A204.1 (cell line): ENCODE measurements around the gene MAGI2.

Source experiments
- FAIRE-seq: peaks from 2 replicates; lab custom pipeline; 2012; peaks lifted over from hg19 to GRCh38; lab: Jason Lieb, UNC

Gene MAGI2

DNA sequence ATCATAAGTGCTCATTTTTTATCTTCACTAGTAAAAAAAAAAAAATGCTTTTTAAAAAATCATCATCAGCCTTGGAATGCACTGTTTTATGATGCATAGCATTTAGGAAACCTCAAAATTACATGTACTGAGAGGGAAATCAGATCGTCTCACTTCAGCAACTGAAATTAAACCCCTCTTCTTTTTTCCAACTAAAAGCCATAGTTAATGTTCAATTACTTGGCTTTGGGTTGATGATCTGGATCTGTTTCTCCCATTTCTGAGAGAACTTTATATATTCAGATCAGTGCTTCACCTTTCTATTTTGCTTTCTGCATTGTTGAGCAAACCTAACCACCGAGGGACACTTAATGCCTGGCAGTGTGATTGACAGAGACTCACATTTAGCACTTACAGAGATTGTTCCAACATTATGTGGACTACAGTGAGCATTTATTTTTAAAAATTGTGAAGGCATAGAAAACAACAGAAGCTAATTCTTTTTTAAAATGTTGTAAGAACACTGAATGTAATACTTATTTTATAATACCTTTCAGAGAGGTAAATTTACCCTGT is 976.5 kb downstream of the MAGI2 start:
- FAIRE-seq, result no peak

DNA sequence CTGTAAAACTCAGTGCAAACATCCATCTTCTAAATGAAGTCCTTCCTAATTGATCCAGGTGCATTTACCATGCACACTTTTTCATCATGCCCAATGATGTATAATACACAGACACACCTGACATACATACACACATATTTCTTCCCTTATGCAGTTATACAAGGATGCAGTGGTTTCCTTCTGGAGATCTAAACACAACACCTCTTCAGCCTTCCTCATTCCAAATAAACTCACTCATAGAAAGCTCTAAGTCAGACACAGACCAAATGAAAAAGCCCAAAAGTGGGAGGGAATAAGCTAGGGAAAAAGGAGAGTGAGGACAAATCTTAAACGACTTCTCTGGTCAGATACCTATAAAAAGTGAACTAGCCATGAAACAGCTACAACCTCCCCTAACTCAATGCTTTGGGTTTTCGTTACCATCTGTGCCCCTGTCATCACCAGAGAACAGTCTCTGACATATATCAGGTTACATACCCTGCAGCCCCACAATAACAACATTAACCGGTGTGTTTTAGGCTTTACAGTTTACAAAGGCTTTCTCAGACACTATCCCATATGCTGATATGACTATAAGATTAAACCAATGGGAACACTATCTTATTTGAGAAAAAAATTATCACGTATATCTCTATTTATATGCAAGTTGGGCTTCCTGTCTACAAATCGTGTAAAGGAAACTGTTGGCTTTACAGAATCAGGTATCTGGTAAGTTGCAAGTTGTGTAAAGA is 979.7 kb downstream of the MAGI2 start:
- no peak for FAIRE-seq

DNA sequence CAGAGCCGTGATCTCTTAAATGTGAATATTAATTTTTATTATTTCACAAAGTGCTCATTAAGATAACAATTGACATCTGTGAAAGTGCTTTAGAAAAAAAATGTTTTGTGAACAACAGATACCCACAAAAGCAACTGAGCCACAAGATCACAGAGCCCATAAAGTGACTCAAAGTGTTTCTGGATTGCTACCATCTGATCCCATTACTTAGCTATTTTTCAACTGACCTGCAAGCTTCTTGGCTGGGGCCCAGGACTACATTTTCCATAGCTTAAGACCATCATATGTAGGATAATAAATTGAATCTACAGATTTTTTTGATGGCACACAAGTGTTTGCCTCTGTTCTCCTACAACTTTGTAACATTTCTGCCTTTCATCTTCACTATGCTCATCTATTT is 980.4 kb downstream of the MAGI2 start:
- no peak for FAIRE-seq

DNA sequence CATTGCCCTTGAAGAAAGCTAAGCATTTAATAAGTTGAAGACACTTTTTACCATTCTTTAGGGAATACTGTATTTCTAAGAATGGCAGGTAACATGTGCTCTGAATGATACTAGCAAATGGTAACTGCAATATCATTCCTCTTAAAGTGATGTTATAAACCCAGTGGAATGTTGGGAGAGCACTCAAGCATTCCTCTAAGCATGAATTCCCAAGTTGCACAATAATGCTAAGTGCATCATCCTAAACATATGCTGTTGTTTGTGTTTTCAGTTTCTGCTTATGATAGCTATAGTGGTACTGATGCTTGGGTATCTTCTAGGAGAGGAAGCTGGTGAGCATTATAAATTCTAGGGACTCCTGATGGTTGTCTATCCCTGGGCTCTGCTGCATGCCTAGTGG is 980.9 kb downstream of the MAGI2 start:
- FAIRE-seq, result no peak

DNA sequence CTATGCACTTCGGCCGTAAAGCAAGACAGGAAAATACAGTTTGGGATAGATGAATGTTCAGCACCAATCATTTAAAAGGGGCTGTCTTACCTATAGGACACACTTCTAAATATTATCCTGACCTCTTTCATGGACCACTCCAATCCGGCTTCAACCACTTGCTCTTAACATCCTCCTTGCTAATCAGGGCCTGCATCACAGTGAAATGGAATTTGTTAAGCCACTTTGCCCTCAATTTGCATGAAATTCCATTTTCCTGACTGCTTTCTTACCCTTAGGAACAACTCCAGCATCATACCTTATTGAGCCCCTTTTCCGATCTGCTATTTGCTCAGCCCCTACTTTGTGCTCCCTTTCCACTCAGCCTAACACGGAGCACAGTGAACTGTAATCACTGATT is 987.6 kb downstream of the MAGI2 start:
- no peak for FAIRE-seq

DNA sequence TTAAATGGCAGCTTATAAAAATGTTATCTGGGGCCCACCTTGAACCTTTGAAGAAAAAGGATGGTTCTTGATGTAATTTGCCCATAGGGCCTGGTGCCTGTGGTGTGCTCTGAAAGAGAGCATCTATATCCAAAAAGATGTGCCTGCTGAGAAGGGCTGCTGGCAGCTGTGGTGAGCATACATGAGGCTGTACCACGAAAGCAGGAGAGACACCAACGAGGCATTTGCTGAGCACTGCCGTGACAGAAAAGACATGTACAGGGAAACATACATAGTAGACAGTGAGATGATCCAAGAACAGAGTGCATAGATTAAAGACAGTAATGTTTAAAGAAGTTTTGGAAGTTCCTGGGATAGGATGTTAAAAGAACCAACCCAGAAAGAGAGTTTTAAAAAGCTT is 990.4 kb downstream of the MAGI2 start:
- no peak for FAIRE-seq

DNA sequence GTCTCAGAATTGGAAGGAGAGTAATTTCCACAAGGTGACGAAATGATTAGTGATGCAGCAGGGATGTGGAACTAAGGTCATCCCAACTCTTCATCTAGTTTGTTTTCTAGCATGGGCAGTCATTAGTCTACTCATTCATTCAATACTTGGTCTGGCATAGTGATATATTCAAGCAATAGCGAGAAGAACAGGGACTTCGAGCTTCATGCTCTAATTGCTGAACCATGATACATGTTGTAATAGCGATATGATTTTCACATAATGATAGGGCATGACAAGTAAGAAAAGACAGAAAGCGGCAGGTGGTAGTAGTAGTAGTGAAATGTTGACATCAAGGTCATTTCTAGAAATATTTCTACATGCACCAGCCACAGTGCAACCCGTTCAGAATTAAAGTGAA is 1002.8 kb downstream of the MAGI2 start:
- FAIRE-seq, result no peak

DNA sequence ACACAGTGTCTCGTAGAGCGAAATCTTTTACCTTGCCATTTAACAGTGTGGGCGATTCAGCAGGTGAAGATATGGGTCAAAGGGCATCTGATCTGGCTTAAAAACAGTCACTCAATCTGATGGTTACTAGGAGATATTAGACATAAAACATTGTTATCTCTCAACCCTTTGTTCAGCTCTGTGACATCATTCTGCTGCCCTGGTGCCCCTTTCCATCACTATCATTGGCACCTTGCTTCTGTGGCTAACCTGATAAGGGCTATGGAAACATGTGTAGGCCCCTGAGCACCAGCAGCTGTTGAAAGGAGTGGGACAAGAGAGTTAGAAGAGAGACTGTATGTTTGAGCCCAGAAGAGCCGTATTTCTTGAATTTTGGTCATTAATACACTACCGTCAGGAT is 1004.6 kb downstream of the MAGI2 start:
- no peak for FAIRE-seq

DNA sequence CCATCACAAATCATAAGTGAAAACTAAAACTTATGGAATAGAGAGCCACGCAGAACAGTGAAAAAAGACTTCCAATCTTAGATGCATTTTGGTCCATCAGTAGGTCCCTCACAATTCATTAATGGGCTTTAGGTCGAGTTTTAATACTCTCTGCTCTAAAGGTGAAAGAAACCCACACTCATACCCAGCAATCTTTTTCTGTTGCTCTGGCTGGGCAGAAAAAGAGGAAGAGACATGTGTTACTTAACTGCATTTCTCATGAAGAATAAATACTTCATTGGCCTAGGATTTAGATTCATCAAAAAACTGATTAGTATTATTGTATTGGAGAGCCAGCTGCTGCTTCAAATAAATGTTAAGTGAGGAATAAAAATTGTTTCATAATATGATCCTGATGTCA is 1009.2 kb downstream of the MAGI2 start:
- no peak for FAIRE-seq

DNA sequence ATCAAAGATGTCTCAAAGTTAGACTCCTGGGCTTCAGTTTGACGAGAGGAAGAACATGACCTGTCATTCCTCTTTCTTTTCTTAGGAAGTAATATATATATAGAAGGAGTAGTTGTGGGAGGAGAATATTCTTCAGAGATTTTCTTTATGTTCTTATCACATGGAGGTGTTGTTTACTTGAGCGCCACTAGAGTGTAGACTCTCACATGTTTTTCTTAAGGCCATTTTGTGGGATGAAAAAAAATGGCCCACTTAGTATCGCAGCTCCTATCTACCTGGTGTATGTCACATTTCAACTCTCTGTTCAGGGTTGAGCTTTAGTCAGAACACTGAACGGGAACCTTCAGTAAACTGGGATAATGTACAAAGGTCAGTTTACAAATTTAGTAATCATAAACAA is 1009.7 kb downstream of the MAGI2 start:
- FAIRE-seq, result no peak

DNA sequence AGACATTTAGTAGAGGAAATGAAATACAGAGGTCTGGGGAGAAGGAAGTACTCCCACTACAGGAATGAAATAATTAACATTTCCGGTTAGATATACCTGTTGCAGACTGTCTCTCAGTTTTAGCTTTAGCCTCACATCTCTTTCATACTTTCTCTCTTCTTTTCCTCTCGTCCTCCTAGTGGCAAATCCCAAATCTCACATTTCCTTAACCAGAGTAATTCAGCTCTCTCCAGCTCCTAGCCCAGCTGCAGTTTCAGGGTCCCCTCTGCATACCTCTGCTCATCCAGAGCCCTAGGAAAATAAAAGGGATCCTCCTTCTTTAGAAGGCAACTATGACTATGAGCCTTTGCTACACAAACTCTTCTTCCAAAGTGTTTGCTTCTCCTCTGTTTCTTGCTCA is 1011.7 kb downstream of the MAGI2 start:
- FAIRE-seq, result no peak

DNA sequence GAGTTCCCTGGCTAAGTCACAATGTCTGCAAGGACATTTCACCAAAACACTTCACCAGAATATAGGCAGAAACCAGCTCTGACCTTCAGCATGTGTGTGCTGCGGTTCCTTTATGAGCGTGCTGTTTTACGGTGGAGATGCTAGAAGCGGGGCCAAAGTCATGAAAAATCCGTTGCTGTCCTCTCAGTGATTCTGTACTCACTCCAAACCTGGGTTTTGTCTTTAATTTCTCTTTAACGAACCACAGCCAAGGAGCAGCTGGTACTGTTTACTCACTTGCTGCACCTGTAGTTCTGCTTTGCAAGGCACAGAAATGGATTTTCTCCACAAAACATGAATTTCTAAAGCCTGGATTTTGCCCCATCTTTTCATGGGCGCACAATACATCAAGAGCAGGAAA is 1015.0 kb downstream of the MAGI2 start:
- FAIRE-seq, result no peak

DNA sequence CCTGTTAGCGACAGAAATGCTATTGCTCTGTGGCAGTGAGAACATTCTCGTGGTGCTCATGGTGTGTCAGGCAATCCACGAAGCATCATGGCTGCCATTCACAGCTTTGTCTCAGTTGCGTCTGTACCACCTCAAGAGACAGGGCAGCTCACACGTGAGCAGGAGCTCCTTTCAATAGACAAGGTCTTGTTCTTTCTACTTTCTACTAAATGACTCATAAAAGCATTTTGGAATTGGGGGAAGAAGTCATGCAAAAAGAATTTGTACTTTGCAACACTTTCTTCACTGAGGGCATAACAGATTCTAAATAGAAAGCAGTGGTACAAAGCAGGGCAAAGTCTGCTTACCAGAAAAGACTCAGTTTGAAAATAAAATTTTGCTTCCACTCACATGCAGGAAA is 1016.3 kb downstream of the MAGI2 start:
- no peak for FAIRE-seq

DNA sequence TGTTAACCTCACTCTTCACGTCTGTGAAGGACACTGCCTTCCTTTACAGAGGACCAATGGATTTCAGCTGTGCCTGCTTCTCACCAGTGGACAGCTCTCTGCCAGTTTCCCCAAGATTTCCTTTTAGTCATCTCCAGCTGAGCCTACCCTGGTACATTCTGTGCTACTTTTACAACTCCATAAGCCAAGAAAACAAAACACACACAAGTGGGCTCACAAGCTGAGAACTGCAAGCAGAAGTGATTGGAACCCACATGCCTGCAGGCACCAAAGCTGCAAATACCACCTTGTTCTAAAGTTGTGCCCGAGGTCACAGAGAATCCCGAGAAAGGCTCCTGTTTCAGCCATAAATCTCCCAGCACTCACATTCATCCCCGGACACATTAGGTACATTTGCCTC is 1018.1 kb downstream of the MAGI2 start:
- no peak for FAIRE-seq

DNA sequence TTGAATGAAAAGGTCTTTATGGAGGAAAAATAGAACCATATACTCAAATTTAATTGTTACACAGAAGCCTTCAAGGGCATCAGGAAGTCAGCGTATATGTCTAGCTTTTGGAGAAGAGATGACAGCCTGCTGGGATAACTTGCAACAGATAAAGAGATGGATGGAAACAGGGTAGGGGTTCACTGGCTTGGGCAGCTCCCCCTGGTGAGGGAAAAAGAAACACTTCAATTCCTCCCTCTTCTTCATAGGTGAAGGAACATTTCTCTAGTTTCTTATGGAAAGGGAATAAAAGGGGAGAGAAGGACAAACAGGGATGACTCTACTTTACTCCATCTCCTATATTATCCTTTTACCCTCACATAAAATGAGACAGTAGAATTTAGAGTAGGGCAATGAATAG is 1019.2 kb downstream of the MAGI2 start:
- no peak for FAIRE-seq

DNA sequence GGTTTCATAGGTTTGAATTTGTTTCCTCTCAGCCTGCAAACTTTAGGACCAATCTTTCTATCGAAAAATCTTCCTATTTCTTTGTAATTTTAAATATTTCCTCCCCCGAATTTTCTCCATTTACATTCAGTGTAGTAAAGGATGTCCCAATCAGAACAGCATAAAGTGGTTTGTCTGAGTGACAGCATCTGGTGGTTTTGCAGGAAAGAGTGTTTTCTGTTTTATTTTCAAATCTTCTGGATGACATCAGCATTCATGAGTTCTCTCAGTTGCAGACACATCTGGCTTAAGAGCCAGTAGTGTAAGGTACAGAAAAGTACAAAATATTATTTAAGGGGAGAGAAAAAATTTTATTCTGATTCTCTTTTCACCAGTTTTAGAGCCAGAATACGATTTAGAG is 1020.0 kb downstream of the MAGI2 start:
- no peak for FAIRE-seq

DNA sequence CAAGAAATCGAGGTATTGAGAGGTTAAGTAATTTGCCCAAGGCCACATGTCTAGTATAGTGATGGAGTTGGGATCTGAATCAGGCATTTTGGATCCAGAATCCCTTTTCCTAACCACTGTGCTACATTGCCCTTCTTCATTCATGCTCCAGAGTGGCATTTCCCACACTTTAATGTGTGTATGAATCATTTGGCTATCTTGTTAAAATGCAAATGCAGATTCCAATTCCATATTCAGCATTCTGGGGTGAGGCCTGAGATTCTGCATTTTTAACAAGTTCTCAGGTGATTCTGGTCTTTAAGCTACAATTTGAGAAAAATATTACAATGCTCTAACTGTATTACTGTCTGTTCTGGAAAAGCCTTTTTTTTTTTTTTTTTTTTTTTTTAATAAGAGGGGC is 1023.6 kb downstream of the MAGI2 start:
- no peak for FAIRE-seq

DNA sequence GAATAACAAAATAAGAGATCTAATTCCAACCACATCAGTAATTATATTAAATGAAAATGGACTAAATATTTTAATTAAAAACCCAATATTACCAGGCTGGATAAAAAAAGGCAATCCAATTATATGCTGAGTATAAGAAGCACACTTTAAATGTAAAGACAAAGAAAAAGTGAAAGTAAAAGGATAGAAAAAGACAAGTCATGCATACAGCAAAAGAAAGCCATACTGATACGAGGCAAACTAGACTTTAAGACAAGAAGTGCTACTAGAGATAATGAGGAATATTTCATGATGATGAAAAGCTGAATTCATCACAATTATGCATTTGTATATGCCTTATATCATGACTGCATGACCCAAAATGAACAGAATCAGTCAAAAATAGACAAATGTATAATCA is 1026.3 kb downstream of the MAGI2 start:
- no peak for FAIRE-seq

DNA sequence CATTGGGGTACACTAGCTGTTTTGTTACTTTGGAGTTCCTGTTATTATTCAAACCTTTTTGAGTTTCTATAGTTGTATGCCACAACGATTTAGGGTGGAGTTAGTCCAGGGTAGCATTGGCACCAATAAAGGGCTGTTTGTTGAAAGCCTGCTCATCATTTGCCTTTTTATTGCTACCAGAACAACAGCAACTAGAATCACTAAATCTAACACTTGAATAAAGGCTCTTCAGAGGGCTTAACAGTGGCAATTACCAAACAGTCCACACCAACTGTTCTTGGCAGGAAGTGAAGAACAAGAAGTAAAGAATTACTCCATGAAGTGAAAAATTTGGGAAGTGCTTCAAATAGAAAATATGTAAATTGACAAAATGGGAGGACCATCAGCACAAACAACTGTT is 1033.5 kb downstream of the MAGI2 start:
- FAIRE-seq, result no peak

DNA sequence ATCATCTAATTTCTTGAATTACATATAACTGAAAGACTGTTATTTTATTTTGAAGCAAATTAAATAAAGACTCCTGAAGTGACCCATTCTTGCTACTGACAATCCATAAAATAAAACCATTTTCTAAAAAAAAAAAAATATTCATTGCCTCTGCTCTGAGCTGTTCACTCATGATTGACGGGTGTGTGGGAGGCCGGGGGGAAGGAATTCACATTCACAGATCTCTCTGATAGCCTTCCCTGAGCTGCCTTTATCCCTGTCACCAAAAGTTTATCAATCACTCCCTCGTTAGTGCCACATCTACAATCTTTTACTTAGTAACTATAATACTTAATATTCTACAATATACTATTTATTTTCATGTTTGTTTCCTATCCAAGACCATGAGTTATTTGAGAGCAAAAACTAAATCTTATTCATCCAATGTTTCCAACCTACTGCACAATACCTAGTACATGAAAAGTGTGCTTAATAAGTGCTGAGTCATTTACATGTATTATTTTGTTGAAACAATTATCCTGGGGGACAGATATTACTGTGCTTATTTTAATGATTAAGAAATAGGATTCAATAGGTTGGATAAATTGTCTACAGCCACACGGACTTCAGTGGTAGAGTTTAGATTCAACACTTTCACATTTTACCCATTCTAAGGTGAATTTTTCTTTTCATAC is 1036.2 kb downstream of the MAGI2 start:
- FAIRE-seq, result no peak

DNA sequence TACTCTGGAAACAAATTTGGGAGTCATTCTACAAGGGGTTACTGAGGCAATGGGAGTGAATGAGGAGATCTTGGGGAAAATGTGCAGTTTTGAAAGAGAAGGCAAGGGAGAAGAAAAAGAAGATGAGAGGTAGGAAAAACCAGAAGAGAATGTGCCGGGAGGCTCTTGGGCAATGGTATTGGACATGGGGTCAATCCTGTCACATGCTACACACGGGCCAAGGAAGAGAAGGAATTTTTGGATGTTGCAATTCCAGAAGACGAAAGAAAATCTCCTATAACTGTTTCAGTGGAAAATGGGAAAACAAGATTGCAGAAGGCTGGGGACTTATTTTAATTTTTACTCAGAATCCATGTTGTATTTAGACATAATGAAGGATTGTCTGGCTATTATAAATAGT is 1039.9 kb downstream of the MAGI2 start:
- FAIRE-seq, result no peak

DNA sequence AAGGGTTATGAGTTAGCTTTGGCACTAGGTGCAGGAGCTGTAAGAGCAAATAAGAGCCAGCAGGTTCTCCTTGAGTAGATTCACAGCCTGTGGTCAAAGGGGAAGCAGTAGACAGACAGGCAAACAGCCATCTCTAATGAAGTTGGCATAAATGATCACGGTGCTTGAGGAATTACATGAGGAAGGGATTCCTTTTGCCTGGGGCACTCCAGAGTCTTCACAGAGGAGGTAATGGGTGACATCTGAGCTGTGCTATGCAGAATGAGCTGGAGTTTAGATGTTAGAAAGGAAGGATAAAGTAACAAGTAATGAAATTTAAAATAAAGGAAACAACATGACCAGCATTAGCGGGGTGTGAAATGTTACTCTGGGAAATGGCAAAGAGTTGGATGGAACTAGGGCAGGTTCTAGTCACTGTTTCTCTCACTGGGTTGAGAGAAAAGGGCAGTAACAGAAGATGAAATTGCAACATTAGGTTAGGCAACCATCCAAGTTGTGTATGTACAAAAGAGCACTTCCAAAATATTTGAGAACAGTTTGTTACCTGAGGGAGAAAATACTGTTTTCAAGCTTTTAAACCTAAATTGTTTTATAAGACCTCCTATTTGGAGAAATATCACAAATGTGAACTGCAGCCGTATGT is 1041.1 kb downstream of the MAGI2 start:
- no peak for FAIRE-seq

DNA sequence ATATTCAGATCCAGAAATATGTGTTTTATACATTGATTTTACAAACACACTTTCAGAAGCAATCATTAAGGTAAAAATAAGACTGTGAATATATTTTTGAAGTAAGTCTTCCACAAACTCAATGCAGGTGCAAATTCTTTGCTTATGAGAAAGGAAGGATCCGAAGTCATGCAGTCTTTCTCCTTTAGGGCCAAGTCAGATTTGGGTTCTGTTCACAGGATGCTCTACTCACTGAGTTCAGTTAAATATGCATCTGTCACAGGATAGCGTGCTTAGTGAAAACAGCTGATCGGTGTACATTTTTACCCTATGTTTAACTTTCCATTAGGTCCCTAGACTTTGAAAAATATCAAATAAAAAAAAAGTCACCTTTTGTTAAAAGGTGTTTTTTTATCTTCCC is 1046.4 kb downstream of the MAGI2 start:
- no peak for FAIRE-seq

DNA sequence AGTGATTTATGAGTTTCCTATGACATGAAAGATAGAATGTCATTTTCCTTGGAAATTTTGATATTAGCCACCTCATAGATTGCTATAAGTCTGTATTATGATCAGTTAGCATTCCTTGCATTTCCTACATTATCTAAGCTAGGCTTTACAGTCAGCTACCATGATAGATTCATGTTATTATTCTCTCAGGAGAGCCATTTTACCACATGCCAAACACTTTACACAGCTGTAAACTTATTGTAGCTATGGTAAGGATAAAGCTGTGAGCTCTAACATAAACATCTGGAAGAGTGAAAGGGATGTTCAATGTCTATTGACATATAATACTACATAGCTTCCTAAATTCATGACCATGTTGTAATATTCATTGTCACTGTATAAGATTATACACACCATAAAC is 1046.9 kb downstream of the MAGI2 start:
- no peak for FAIRE-seq
